ENCODE results near the gene TMCC2.
A peak's percentile ranks its signal among the peaks of the same experiment; 100 is the strongest.

The TMCC2 gene

DNA sequence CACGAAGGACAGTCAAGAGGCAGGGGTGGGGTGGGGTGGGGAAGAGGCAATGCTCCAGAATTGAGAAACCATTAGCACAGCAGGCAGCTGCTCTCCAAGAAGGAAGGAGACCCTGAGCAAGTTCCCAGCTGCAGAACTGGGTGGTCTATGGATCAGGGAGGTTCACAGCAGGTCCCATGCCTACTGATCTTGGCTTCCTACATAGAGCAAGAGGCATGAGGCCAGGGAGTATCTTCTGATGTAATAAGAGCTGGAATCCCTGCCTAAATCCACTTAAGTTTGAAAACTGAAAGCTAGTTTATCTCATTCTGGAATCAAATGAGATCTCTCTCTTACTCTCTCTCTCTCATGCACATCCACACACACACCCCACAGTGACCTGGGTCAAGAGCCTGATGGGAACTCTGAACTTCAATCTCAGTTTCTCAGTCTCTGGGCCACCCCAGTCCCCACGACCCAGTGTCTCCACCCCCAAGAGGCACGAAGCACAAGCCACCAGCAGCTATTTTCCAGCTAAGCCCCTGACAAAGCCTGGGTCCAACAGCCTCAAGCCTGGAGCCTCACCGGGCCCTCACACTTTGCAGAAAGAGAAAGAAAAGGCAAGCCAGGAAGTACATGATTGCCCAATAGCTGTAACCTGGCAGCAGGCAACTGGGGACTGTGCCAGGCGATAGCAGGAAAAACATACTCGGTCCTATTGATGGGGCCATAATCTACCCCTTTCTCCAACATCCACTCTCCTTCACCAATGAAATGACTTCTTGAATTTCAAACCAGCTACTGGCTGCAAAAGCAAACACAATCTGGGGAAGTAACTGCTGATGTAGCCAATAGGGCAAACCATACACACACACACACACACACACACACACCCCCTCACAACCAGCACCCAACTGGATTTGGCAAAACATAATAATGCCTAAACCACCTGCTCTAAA lies 91.6 kb downstream of the TMCC2 start:
- Histone ChIP-seq H3K9me3 (ENCODE audit: severe bottlenecking) (no peaks in the 10 kb centered on the region), H3K27ac (ENCODE audit: poor library complexity, severe bottlenecking) (peak overlapping the region; percentile 93), H3K27me3 (ENCODE audit: insufficient read depth, poor library complexity, severe bottlenecking) (no peaks in the 10 kb centered on the region), H3K36me3 (ENCODE audit: low read depth) (peaks cover 7% of the 10 kb centered on the region), H3K4me1 (ENCODE audit: insufficient read depth, poor library complexity, severe bottlenecking) (peaks cover 42% of the 10 kb centered on the region), H3K4me3 (ENCODE audit: severe bottlenecking) (peak overlapping the region; percentile 78)
- ATAC-seq (ENCODE audit: low read depth) = peak; percentile 30
- TF ChIP-seq, protein P1, sequence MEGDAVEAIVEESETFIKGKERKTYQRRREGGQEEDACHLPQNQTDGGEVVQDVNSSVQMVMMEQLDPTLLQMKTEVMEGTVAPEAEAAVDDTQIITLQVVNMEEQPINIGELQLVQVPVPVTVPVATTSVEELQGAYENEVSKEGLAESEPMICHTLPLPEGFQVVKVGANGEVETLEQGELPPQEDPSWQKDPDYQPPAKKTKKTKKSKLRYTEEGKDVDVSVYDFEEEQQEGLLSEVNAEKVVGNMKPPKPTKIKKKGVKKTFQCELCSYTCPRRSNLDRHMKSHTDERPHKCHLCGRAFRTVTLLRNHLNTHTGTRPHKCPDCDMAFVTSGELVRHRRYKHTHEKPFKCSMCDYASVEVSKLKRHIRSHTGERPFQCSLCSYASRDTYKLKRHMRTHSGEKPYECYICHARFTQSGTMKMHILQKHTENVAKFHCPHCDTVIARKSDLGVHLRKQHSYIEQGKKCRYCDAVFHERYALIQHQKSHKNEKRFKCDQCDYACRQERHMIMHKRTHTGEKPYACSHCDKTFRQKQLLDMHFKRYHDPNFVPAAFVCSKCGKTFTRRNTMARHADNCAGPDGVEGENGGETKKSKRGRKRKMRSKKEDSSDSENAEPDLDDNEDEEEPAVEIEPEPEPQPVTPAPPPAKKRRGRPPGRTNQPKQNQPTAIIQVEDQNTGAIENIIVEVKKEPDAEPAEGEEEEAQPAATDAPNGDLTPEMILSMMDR (IDR thresholded peaks at IDR 0.05; ENCODE audit: poor library complexity, severe bottlenecking) = no peak
- DNase-seq (ENCODE audit: low spot score) = no peak

DNA sequence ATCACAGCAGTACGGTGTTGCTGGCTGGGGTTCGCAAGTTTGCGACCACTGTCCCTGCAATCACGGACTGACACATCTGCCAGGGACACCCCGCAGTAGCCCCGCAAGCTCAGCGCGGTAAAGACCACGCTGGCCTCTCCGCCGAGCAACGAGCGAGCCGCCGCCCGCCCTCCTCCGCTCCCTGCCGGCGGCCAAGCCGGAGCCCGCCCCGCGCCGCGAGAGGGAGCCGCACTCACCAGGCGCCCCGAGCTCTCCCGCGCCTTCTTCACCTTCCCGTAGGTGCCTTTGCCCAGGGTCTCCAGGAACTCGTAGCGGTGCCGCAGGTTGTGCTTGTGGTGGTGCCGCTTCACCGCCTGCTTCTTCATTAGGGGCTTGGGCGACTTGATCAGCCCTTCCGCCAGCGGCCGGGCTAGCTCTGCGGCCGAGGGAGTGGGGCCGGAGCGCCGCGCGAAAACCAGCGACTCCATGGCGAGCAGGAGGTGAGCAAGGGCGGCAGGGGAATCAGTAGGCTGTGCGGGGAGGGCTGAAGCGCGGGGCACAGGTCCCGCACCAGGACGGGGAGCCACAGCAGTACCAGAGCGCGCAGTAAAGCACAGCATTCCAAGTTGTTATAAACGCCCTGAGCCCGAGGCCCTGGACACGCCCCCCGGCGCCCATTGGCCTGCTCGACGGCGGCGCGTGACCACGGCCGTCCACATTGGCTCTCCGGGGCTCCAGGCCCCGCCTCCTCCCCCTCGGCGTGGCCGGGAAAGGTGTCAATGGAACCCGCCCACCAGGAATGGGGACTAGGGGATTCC lies 93.6 kb downstream of the TMCC2 start, which contains the start of gene NUAK2:
NUAK2 (minus strand) TSS at position 584 of the 797 bp plus-strand sequence; CDS start at position 467, 117 bp downstream.
- H3K4me3 ChIP-seq (ENCODE audit: severe bottlenecking) = peak within 1 kb of the TSS; percentile 78

DNA sequence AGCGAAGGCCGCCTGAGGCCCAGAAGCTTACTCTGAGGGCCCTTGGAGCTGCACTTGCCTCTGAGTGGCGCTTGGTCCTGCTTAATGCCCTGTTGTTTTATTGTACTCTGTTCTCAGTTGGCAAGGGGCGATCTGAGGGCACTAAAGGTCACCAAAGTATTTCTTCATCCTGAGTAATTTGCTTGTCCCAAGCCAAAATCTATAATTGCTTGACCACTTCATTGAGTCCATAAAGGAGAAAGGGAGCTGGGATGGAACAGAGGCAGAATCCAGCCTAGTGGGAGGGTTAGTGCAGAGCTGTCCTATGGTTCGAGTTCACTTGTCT lies 94.2 kb downstream of the TMCC2 start:
- Histone ChIP-seq H3K9me3 (ENCODE audit: severe bottlenecking) (no peaks in the 10 kb centered on the region), H3K4me1 (ENCODE audit: insufficient read depth, poor library complexity, severe bottlenecking) (peaks cover 25% of the 10 kb centered on the region), H3K27me3 (ENCODE audit: insufficient read depth, poor library complexity, severe bottlenecking) (no peaks in the 10 kb centered on the region), H3K4me3 (ENCODE audit: severe bottlenecking) (peak overlapping the region; percentile 78), H3K36me3 (ENCODE audit: low read depth) (peaks cover 7% of the 10 kb centered on the region; the same call in 1 of the 2 replicates), H3K27ac (ENCODE audit: poor library complexity, severe bottlenecking) (peak overlapping the region; percentile 93)
- no peak for DNase-seq (ENCODE audit: low spot score)
- TF ChIP-seq, protein P1 (IDR thresholded peaks at IDR 0.05; ENCODE audit: poor library complexity, severe bottlenecking) = no peak
- no peak for ATAC-seq (ENCODE audit: low read depth)

More for the DNA sequence above, 93.6 kb downstream of the TMCC2 start, which contains the start of gene NUAK2:
- H3K4me1 ChIP-seq (ENCODE audit: insufficient read depth, poor library complexity, severe bottlenecking) = peaks cover 31% of the 10 kb centered on the region
- H3K36me3 ChIP-seq (ENCODE audit: low read depth) = peaks cover 7% of the 10 kb centered on the region; the same call in 1 of the 2 replicates
- TF ChIP-seq, protein P1 (IDR thresholded peaks at IDR 0.05; ENCODE audit: poor library complexity, severe bottlenecking) = peak; percentile 29
- ATAC-seq (ENCODE audit: low read depth) = peak; percentile 69
- H3K27ac ChIP-seq (ENCODE audit: poor library complexity, severe bottlenecking) = peak within 1 kb of the TSS; percentile 93
- no peaks in the 10 kb centered on the region for H3K9me3 ChIP-seq (ENCODE audit: severe bottlenecking)
- H3K27me3 ChIP-seq (ENCODE audit: insufficient read depth, poor library complexity, severe bottlenecking) = no peaks in the 10 kb centered on the region
- DNase-seq (ENCODE audit: low spot score) = peak; percentile 93

Data from RWPE2 (cell line).